GM11168 (cell line): ENCODE data around the gene CCDC136.

Source experiments
- in situ Hi-C: fragments of 300-500 bp; cut with MboI; formaldehyde crosslinking; loops from one replicate; pipeline ENCODE4 v1.12.0; 2022; ENCODE audit warnings: low sequenced_read_pairs; ENCODE audit not compliant: unreplicated experiment

CCDC136 gene

DNA sequence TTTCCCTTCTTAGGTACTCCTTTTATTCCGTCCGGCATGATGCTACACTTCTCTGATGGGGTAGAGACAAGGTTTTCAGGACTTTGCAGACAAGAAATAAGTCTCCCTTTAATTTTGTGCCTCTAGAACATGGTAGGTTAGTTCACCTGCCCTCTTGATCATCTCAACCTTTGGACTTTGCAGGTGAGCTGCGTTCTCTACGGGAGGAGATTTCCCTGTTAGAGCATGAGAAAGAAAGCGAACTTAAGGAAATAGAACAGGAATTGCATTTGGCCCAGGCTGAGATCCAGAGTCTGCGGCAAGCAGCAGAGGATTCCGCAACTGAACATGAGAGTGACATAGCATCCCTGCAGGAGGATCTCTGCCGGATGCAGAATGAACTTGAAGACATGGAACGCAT is 9.2 kb downstream of the CCDC136 start:
- in situ Hi-C loops = no loop called here

DNA sequence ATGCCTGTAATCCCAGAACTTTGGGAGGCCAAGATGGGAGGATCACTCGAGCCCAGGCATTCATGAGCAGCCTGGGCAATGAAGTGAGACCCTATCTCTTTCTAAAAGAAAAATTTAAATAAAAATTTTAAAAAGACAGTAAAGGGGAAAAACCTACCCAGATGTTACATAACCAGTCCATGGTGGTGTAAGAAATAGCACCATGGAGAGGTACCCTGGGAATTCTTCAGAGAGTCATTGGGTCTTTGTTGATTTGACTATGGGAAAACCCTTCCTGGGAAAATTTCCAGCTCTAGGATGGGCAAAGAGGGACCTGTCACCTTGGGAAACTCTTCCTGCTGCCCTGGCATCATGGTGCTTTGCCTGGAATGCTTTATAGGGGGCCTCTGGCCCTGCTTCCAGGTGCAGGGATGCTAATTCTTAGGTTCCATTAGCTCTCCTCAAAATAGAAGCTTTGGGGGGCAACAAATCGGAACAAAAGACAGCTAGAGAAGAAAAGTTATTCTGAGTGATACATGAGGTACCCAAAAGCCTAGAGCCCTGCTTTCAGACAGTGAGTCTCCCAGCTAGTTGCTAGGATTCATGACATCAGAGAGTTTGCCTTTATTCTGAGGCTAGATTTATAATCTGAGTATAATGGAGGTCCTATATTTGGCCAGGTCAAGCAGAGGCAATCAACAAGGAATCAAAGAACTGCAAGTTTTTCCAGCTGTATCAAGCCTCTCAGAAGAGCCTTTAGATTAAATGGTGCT is 10.1 kb downstream of the CCDC136 start:
- in situ Hi-C loops = no loop called here

DNA sequence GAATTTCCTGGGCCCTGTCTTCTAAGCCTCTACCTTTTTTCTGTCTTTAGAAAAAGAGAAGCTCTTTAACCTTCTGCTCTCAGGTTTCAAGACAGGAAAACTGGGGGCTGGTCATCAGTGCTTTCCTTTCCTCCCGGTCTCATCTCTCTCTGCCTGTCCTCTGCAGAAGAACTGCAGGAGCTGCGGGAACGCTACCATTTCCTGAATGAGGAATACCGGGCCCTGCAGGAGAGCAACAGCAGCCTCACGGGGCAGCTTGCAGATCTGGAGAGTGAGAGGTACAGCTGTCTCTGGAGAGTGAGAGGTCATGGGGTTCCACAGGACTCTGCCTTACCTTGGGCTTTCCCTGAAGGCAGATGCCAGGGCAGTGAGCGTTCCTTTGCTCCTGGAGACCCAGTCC is 12.7 kb downstream of the CCDC136 start:
- in situ Hi-C loops = no loop called here

DNA sequence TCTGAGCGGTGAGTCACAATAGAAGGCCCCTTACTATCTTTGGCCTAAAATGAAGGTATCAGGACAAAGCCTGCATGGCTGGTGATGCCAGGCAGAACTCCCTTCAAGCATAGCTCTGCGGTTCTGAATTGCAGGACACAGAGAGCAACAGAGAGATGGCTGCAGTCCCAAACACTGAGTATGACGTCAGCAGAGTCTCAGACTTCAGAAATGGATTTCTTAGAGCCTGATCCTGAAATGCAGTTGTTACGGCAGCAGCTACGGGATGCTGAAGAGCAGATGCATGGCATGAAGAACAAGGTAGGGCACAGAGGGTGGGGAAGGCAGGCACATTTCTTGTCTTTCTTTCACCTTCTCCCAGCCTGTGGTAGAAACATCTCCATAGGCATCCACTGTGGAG is 13.5 kb downstream of the CCDC136 start:
- in situ Hi-C loops = no loop called here

DNA sequence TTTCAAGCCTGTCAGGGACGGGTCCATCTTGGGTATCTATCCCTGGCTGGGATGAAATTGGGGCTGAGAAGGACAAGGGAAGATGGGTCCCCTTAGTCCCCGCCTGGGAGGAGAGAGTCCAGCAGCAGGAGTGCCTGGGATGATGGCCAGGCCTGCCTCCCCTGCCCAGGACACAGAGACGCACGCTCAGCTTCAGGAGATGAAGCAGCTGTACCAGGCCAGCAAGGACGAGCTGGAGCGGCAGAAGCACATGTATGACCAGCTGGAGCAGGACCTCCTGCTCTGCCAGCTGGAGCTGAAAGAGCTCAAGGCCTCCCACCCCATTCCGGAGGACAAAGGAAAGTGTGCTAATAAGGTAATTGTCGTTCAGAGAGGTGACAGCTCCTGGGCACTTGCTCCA is 15.4 kb downstream of the CCDC136 start:
- in situ Hi-C loops = no loop called here

DNA sequence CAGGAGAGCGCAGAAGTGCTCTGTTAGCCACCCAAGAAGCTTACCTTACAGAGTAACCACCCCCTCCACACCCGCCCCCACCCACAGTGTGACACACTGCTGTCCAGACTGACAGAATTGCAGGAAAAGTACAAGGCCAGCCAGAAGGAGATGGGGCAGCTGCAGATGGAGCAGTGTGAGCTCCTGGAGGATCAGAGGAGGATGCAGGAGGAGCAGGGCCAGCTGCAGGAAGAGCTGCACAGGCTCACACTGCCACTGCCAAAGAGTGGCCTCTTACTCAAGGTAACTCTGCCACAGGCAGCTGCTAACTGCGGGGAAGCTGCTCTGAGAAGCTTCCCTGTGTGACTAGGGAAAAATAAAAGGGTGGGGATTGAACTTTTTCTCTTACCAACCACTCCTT is 17.6 kb downstream of the CCDC136 start:
- in situ Hi-C loops = no loop called here

DNA sequence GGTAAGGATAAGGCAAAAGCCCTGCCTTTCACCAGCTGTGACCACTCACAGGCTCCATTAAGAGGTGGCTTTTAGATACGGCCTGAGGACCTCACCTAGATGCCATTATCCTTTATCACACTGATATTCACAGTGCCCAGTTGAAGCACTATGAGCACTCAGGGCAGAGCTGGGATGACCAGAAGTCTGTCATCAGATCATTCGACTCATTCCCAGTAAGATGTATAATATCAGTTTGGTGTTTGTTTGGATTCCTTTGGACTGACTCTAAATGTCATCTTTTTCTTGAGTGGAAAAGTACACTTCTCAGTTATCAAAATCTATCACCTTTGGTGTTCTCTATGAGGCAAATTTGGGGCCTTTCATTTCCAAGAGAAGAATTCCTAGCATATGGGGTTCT is 18.7 kb downstream of the CCDC136 start:
- in situ Hi-C loops = no loop called here

DNA sequence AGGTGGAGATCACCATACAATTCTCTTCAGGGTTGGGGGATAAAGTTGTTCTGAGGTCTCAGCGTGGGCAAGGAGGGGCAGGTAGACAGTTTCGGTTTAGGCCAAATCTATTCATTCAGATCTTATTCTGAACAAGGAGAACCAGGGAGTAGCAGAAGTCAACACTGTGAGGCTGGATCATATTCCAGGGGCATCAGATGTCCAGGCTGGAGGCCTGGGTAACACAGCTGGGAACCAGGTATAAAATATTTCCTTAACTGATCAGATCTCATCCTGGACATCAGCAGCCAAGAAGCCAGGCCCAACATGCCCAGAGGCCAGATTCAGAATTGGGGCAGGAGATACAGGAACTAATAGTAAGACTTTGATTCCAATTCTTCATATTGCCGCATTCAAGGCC is 19.2 kb downstream of the CCDC136 start:
- in situ Hi-C loops = no loop called here

DNA sequence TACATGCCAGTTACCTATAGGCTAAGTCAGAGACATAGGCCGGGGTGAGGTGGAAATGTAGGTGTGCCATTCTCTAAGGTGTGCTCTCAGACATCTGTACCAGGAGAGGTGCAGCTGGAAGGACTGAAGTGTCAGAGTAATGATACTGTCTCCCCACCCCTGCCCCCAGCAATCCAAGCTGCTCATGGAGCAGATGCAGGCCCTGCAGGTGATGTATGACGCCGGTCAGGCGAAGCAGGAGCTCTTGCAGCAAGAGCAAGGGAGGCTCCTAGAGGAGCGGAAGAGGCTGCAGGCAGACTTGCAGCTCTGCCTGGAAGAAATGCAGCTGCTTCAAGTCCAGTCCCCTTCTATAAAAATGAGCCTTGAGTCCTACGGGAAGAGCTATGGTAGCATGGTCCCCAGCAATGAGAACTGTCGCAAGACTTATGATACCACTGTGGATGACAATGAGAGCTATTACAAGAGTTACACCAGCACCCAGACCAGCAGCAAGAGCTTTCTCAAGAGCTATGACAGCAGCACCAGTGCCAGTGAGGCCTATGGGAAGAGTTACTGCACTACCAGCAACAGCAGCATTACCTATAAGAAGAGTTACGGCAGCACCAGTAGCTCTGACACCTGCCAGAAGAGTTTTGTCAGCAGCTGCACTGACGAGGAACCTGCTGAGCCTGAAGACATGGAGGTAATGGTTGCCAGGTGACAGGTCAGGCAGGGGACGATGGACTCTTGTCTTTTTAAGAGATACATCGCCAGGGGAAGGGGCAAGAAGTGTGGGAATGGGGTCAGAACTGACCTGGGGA is 20.1 kb downstream of the CCDC136 start:
- in situ Hi-C loops = no loop called here

DNA sequence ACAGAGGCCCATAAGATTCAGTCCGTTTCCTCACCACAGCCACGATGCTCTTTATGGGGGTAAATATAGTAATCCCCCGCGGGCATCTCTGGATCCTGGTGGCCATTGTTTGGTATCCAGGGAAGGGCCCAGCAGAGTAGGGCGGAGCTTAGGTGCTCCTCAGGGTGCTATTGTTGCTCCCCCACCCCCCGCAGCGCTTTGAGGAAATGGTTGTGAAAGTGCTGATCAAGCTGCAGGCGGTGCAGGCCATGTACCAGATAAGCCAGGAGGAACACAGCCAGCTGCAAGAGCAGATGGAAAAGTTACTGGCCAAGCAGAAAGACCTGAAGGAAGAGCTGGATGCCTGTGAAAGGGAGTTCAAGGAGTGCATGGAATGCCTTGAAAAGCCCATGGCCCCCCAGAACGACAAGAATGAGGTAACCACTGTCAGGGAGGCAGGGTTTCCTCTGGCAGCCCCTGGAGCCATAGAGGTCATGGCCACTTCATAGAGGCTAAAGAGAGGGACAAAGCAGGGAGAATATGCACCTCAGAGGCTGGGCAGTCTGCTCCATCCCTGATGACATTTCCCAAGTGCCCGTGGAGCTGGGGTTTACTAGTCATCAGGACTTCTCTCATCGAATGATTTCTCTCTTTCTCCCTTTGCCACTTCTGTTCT is 20.9 kb downstream of the CCDC136 start:
- in situ Hi-C loops = no loop called here

DNA sequence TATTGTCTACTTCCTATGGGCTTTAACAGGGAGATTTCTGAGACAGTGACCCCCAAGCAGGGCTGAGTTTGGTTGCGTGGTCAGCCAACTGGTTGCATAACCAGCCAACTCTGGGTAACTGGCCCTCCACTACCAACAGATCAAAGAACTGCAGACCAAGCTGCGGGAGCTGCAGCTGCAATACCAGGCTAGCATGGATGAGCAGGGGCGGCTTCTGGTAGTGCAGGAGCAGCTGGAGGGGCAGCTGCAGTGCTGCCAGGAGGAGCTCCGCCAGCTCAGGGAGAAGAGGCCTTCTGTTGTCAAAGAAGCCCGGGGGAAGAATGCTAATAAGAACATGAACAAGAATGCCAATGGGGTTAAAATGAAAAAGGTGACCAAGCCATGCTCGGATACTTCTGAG is 22.7 kb downstream of the CCDC136 start:
- in situ Hi-C loops = no loop called here

DNA sequence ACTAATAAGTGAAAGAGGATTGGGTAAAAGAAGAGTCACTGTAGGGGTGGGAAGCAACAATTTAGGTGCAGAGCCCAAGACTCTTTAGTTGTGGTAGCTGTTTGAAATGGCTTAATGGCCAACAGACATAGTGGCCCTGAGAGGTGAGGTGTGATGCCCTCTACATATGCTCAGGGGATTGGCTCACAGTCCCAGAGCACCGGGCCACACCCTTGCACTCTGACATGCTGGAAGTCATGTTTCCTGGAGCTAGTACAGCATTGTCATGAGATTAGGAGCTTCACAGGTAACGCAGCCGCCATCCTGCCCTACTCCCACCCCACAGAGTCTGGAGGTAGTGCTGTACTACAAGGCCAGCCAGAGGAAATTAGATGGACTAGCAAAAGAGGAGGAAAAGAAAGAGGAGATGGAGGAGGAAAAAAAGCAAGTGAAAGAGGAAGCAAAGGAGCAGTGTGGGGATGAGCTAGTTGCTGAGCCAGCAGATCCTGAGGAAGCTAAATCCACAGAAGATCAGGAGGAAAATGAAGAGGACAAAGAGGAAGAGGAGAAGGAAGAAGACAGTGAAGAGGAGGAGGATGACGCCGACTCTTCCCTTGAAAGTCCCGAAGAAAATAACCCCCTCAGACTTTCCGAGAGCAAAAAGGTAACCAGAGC is 23.6 kb downstream of the CCDC136 start:
- in situ Hi-C loops = no loop called here

DNA sequence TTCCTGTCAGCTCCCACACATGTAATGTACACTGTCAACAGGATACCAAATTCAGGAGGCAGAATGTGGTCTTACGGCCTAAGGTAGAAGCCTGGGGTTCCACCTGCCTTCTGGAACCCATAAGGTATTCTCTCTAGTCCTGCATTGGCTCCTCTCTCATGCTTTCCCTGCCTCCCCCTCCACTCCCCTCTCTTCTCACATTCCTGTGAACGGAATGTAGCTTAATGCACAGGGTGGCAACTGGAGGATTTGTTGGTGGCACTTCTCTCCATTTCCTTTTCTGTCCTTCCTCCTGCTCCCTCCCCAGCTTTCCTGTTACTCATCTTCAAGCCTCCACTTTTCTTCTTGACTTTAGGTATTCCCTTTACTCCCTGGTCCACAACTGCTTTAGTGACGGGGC is 26.9 kb downstream of the CCDC136 start:
- in situ Hi-C loops = no loop called here

DNA sequence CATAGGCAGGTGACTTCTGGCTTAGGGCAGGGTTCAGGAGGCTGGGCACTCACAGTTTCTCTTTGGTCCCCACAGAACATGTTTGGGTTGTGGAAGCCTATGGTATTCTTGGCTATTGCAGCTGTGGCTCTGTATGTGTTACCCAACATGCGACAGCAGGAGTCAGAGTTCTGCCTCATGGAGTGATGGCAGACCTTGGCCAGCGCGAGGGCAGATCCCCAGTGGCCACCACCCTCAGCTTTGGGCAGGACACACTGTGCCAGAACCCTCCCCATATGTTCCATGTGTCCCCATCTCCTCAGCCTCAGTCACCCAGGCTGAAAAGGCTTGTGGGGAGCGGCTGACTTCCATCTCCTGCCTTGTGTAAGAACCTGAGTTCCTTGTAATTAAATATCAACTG is 30.0 kb downstream of the CCDC136 start:
- in situ Hi-C loops = no loop called here

DNA sequence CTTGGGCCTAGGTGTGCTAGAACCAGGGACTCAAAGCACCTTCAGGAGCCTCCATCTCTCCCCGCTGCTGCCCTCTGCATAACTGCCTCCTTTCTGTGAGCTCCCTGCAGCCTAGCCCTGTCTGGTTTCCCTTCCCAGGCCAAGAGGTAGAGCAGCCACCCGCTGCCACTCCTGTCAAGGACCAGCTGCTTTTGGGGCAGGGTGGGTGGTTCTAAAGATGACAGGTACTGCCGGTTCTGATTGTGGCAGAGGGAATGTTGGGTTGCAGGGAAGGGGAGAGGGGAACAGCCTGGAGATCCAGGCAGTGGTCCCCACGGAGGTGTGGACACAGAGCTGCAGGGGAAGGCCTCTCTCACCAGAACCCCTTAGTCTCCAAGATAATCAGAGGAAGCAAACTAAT is 34.7 kb downstream of the CCDC136 start:
- in situ Hi-C loops = no loop called here

DNA sequence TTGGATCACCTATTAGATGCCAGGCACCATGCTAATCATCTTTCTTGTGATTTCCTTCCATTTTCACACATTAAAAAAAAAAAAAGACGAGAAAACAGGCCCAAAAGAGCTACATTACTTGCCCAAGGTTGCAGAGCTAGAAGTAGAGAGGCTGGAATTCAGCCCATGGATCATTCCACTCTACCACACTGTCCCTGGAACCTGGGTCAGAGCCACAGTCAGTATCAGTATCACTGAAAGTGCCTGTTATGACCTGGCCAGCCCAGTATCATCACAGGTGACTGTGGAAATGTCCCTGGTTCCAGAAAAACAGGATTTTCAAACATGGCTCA is 35.1 kb downstream of the CCDC136 start:
- in situ Hi-C loops = no loop called here

DNA sequence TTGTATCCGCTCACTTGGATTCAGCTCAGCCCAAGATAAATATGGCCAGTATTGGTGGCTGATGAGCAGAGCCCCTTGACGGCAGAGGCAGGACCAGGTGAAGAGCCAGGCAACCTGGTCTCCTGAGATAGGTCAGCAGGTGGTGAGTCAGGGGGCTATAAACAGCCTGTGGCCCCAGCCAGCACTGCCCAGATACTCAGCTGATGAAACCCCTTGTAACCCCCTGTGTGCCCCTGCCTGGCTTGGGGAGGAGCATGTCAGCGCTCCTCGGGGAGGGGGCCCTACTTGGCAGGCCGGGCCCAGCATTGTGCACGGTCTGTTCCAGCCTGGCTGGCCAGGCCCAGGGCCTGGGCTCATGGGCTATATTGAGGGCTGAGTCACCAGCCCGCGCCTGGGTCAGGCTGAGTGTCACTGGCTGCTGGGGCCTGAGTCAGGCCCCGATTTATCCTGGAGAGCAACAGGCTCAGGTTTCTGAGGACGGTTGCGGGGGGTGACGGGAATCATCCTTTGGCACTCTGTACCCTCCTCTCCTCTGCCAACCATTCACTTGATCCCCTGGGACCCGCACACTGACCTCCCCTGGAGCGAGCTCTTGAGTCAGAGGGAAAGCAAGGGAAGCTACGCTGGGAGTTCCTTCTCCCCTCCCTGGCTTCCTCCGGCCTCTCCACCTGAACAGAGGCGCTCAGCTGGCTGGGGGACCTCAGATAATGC is 35.6 kb downstream of the CCDC136 start:
- in situ Hi-C loops = no loop called here

DNA sequence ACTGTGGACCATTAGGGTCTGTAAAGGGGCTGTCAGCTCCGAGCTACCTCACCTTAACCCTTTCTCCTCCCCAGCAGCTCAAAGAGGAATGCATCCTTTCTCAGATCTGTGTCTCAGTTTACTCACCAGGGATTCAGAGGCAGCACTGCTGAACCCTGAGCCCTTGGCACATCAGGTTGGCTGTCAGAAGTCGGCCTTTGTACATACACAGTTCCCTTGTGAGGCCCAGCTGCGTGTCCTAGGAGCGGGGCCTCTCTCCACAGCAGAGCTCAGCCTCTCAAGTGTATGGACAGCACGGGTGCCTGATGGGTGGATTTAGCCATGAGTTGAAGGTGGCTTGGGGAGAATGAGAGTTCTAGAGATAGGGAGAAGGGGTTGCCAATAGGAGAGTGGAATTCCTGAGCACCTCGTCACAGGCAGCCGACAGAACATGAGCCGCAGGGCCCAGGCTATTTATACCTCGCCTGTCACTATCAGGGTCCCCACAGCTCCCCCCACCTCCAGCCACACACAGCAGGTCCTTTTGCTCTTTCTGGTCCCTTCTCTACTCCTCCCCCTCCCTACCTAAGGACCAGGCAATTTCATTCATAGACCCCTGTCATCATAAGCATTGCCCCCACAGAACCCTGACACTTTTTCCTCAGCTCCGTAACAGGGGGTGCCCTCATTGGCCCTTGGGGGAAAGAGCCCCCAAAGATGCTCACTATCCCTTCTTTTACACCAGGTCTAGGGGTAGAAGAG is 36.4 kb downstream of the CCDC136 start:
- in situ Hi-C loops = no loop called here

DNA sequence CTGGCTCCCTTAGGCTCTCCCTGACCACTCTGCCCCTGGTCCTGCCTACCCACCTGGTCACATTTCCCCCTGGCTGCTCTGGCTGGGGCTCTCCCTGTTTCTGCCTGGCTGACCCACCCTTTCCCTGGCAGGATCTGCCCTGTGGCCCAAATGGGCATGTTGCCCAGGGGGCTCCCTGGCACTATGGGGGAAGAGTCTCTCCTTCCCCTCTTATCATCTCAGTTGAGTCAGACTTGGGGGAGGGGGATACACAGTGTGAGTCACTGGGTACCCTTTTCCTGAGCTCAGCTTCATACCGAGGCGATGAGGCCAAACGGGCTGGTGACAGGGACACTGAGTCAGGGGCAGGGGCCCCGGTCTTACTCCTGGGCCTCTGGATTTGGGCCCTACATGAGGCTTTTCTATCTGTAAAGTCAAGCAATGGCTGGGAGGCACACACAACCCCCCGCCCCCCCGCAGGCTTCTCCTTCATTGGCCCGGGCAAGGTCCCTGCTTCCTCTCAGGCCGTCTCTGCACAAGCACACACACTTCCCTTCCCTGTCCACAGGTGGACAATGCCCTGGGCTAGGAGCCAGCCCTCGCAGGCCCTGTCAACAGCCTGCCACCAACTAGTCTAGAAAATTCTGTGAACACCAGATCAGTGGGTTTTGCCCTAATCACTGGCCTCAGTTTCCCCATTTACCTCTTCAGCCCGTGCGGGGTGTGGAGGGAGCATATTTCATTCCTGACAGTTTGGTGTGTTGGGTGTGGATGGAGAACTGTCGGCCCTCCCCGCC is 37.8 kb downstream of the CCDC136 start:
- in situ Hi-C loops = no loop called here
